Activated CD4-positive, alpha-beta T cell treated with anti-CD3 and anti-CD28 coated beads, Interleukin-2, amount 50 U/mL, for 4 hours (primary cell): ENCODE data around the gene GPD1.
"Not testable (repeated sequence)": the region's sequence is repeated elsewhere in the genome, so short reads cannot be mapped to it uniquely, and the experiment has no call there.

Experiments used
- DNase-seq, 2 experiments: peaks; one replicate each; pipeline ENCODE4 v3.0.0-alpha.2; 2020

GPD1 gene

GRCh38 chr12:50074936-50075807 lies 28.6 kb upstream of the GPD1 start:
- peak; percentile 80 to 84 for DNase-seq

GRCh38 chr12:50075808-50076170 lies 28.0 kb upstream of the GPD1 start:
- DNase-seq = no peak

- no peak for DNase-seq
Measured at GRCh38 chr12:50077099-50077498, 26.7 kb upstream of the GPD1 start.

GRCh38 chr12:50078281-50078680 lies 25.5 kb upstream of the GPD1 start:
- no peak for DNase-seq

- DNase-seq = no peak
Measured at GRCh38 chr12:50079771-50080170, 24.0 kb upstream of the GPD1 start.

GRCh38 chr12:50081096-50081808 lies 22.6 kb upstream of the GPD1 start:
- no peak for DNase-seq

- no peak for DNase-seq
Measured at GRCh38 chr12:50082644-50083043, 21.2 kb upstream of the GPD1 start.

- no peak for DNase-seq
Measured at GRCh38 chr12:50083301-50083700, 20.5 kb upstream of the GPD1 start.

GRCh38 chr12:50084409-50084774 lies 19.4 kb upstream of the GPD1 start:
- DNase-seq = not testable (repeated sequence)

- DNase-seq = peak; percentile 78 to 80
Measured at GRCh38 chr12:50084775-50085614, 18.8 kb upstream of the GPD1 start, which contains the start of gene SMARCD1. Gene SMARCD1 (plus strand): TSS chr12:50085342. CDS start chr12:50085370, 28 bp downstream.

GRCh38 chr12:50085615-50086072 lies 18.2 kb upstream of the GPD1 start:
- no peak for DNase-seq

GRCh38 chr12:50086148-50086547 lies 17.7 kb upstream of the GPD1 start:
- DNase-seq = no peak

GRCh38 chr12:50087151-50087550 lies 16.7 kb upstream of the GPD1 start:
- DNase-seq = no peak

GRCh38 chr12:50087995-50088394 lies 15.8 kb upstream of the GPD1 start:
- no peak for DNase-seq

- DNase-seq = peak; percentile 52 to 57
Measured at GRCh38 chr12:50088577-50089335, 15.1 kb upstream of the GPD1 start.

GRCh38 chr12:50089730-50090129 lies 14.1 kb upstream of the GPD1 start:
- no peak for DNase-seq

- DNase-seq = no peak
Measured at GRCh38 chr12:50090391-50090790, 13.4 kb upstream of the GPD1 start.

GRCh38 chr12:50097952-50098351 lies 5.9 kb upstream of the GPD1 start:
- no peak for DNase-seq

GRCh38 chr12:50099302-50100008 lies 4.4 kb upstream of the GPD1 start:
- no peak for DNase-seq

- DNase-seq = no peak
Measured at GRCh38 chr12:50100561-50100960, 3.2 kb upstream of the GPD1 start.

GRCh38 chr12:50101663-50102062 lies 2.1 kb upstream of the GPD1 start:
- no peak for DNase-seq

GRCh38 chr12:50102131-50102531 lies 1.7 kb upstream of the GPD1 start:
- DNase-seq = no peak
